GM12878 (cell line): Measurements from ENCODE around the gene RFX3. TPM values are rescaled to one million over a fixed set of nuclear protein-coding genes. Genes with fewer than 3 reads are reported as not detected.

ENCODE experiments used
- ATAC-seq: fragments of 200-7000 bp; cut with Tn5 transposase; 3 replicates; pipeline ENCODE4 v1.9.1; 2020; ENCODE audit warnings: mild to moderate bottlenecking, moderate library complexity
- BruUV-seq: library from RNA; stranded (reverse); fragments of 400-500 nt; replicated peaks from 2 replicates; lab custom pipeline; 2021; lab: Mats Ljungman, UMichigan
- CTCF ChIA-PET: fragments of 300-600 bp; sonication (Branson Sonifier 250); formaldehyde crosslinking; extraction: SDS; loops from one replicate; lab custom pipeline; 2021; ENCODE audit warnings: inconsistent platforms; lab: Yijun Ruan, JAX
- POLR2A ChIA-PET: fragments of 350-600 bp; formaldehyde crosslinking; extraction: SDS; loops from one replicate; lab custom pipeline; 2021; ENCODE audit warnings: inconsistent platforms; lab: Charles Lee
- RAD21 ChIA-PET: fragments of 300-600 bp; sonication (Branson Sonifier 250); formaldehyde crosslinking; loops from one replicate; lab custom pipeline; 2023; ENCODE audit warnings: antibody characterized with exemption; ENCODE audit not compliant: unreplicated experiment; lab: Charles Lee
- SMC1A ChIA-PET: fragments of 300-600 bp; sonication (Branson Sonifier 250); formaldehyde crosslinking; loops from one replicate; lab custom pipeline; 2023; ENCODE audit not compliant: unreplicated experiment, uncharacterized antibody; lab: Charles Lee
- DNase-seq: peaks from one replicate; pipeline ENCODE4 v3.0.0-alpha.2; 2011; ENCODE audit warnings: low read depth, low spot score
- FAIRE-seq: peaks from 3 replicates; lab custom pipeline; 2011; peaks lifted over from hg19 to GRCh38; lab: Jason Lieb, UNC
- H2AFZ ChIP-seq: 2 replicates; pipeline ENCODE4 v1.6.0; 2011; ENCODE audit warnings: low read depth, low read length, control low read depth; ENCODE audit not compliant: control insufficient read depth
- H3K27ac ChIP-seq: 2 replicates; pipeline ENCODE4 v1.5.1; 2011; ENCODE audit warnings: control low read depth; ENCODE audit not compliant: control insufficient read depth, insufficient read depth
- H3K27me3 ChIP-seq, 2 experiments: replicated peaks in 1 of 2; 2 replicates each; pipeline versions ENCODE4 v1.6.0 to v1.6.1; 2011; ENCODE audit warnings: low read length in 1 of 2; ENCODE audit not compliant: control insufficient read depth in 2 of 2, insufficient read depth in 2 of 2
- H3K36me3 ChIP-seq, 2 experiments: 2 replicates each; pipeline ENCODE4 v1.5.1; 2011; ENCODE audit warnings: low read length in 1 of 2; ENCODE audit not compliant: control insufficient read depth in 2 of 2, insufficient read depth in 2 of 2
- H3K4me1 ChIP-seq: 2 replicates; pipeline ENCODE4 v1.6.1; 2011; ENCODE audit warnings: mild to moderate bottlenecking, low read length, moderate library complexity, mixed read lengths; ENCODE audit not compliant: control insufficient read depth, insufficient read depth
- H3K4me2 ChIP-seq: 2 replicates; pipeline ENCODE4 v1.6.0; 2011; ENCODE audit warnings: control low read depth; ENCODE audit not compliant: control insufficient read depth, insufficient read depth
- H3K4me3 ChIP-seq: fragments of 200-600 bp; sonication (generic); 2 replicates; pipeline ENCODE4 v1.5.1; 2016
- H3K79me2 ChIP-seq: 2 replicates; pipeline ENCODE4 v1.6.0; 2011; ENCODE audit warnings: low read length; ENCODE audit not compliant: control insufficient read depth, insufficient read depth
- H3K9ac ChIP-seq: 2 replicates; pipeline ENCODE4 v1.8.0; 2011; ENCODE audit warnings: low read length, control low read depth, mixed read lengths; ENCODE audit not compliant: control insufficient read depth, insufficient read depth
- H3K9me3 ChIP-seq: replicated peaks from 3 replicates; pipeline ENCODE4 v1.5.1; 2011; ENCODE audit warnings: mild to moderate bottlenecking, low read length; ENCODE audit not compliant: control insufficient read depth, insufficient read depth
- H4K20me1 ChIP-seq: 2 replicates; pipeline ENCODE4 v1.6.0; 2011; ENCODE audit not compliant: control insufficient read depth, insufficient read depth
- BMI1 ChIP-seq: fragments of 450-650 bp; IDR thresholded peaks from 2 replicates; pipeline ENCODE4 v1.6.1; 2016; ENCODE audit warnings: mild to moderate bottlenecking, moderate library complexity, borderline replicate concordance
- DPF2 ChIP-seq: fragments of 450-650 bp; IDR thresholded peaks from 2 replicates; pipeline ENCODE4 v1.6.1; 2017; ENCODE audit warnings: mild to moderate bottlenecking
- HCFC1 ChIP-seq: fragments of 150-350 bp; IDR thresholded peaks from 2 replicates; pipeline ENCODE4 v1.6.1; 2014; ENCODE audit warnings: low read length
- HDAC2 ChIP-seq: fragments of 200-600 bp; sonication (generic); IDR thresholded peaks from 2 replicates; pipeline ENCODE4 v1.6.1; 2017
- IKZF1 ChIP-seq: fragments of 450-650 bp; conservative IDR thresholded peaks from 2 replicates; pipeline ENCODE4 v1.6.1; 2017; ENCODE audit warnings: antibody characterized with exemption, mild to moderate bottlenecking
- JUNB ChIP-seq: IDR thresholded peaks from 2 replicates; pipeline ENCODE4 v1.6.1; 2016; ENCODE audit warnings: antibody characterized with exemption, mild to moderate bottlenecking
- NBN ChIP-seq: fragments of 450-650 bp; IDR thresholded peaks from 2 replicates; pipeline ENCODE4 v1.6.1; 2016
- NFYA ChIP-seq: IDR thresholded peaks from 2 replicates; pipeline ENCODE4 v1.6.1; 2011; ENCODE audit warnings: low read depth, mild to moderate bottlenecking, low read length, improper control_type of control experiment, borderline replicate concordance
- RFX5 ChIP-seq: IDR thresholded peaks from 2 replicates; pipeline ENCODE4 v1.6.1; 2011; ENCODE audit warnings: low read depth, low read length, improper control_type of control experiment
- STAT1 ChIP-seq: fragments of 450-650 bp; conservative IDR thresholded peaks from 2 replicates; pipeline ENCODE4 v1.6.1; 2014; ENCODE audit warnings: antibody characterized with exemption, mild to moderate bottlenecking
- SUPT20H ChIP-seq: IDR thresholded peaks from 2 replicates; pipeline ENCODE4 v1.6.1; 2011; ENCODE audit warnings: low read depth, mild to moderate bottlenecking, low read length, moderate library complexity, borderline replicate concordance; ENCODE audit not compliant: control insufficient read depth
- WGBS: methylation state at CpG from one replicate; pipeline ENCODE4 v1.1.6; 2016; ENCODE audit warnings: low lambda C conversion rate; ENCODE audit not compliant: insufficient replicate concordance, insufficient coverage; ENCODE audit errors: missing lambda C conversion rate; 5-methylcytosine and 5-hydroxymethylcytosine counted together
- in situ Hi-C: fragments of 300-500 bp; cut with MboI; formaldehyde crosslinking; loops from 9 replicates; pipeline ENCODE4 v1.14.3; 2018; ENCODE audit warnings: mixed read lengths
- intact Hi-C: fragments of 100-400 bp; cut with micrococcal nuclease; formaldehyde crosslinking; loops from one replicate; pipeline ENCODE4 v1.14.2; 2022; ENCODE audit not compliant: unreplicated experiment
- polyA plus RNA-seq, 11 experiments: library from polyadenylated mRNA; depleted of rRNA in 4 of 11; unstranded in 6 of 11; stranded (reverse) in 5 of 11; fragments of >200 nt; fragmentation: Nextera tagmentation in 4 of 11; fragmentation: Illumina TruSeq in 1 of 11; extraction: Ambion mirVana in 4 of 11; extraction: Trizol in 1 of 11; gene quantifications; 1 replicate in 1 of 11; 2 replicates in 10 of 11; pipeline versions ENCODE4 v1.2.1 to v1.2.3, GENCODE V29; 2011 to 2016; ENCODE audit warnings: inconsistent platforms in 2 of 11, missing spikeins in 2 of 11, low read depth in 1 of 11
- total RNA-seq, 4 experiments: library from RNA; depleted of rRNA in 3 of 4; stranded (reverse); fragments of >200 nt in 3 of 4; fragmentation: Illumina TruSeq in 1 of 4; extraction: Trizol in 1 of 4; gene quantifications; 2 replicates each; pipeline versions ENCODE4 v1.2.1 to v1.2.3, GENCODE V29; 2013 to 2021
- TF ChIP-seq, protein P1 (sequence below): fragments of 450-650 bp; conservative IDR thresholded peaks from 2 replicates; pipeline ENCODE4 v1.6.1; 2017; ENCODE audit warnings: mild to moderate bottlenecking, moderate library complexity

Gene RFX3
- total and polyA plus RNA-seq, 10 of the 15 experiments (the other 5 are each of a cell fraction or from before 2014, with no cell fraction given), result 1.2 to 26.4 (median 6.7) TPM

DNA sequence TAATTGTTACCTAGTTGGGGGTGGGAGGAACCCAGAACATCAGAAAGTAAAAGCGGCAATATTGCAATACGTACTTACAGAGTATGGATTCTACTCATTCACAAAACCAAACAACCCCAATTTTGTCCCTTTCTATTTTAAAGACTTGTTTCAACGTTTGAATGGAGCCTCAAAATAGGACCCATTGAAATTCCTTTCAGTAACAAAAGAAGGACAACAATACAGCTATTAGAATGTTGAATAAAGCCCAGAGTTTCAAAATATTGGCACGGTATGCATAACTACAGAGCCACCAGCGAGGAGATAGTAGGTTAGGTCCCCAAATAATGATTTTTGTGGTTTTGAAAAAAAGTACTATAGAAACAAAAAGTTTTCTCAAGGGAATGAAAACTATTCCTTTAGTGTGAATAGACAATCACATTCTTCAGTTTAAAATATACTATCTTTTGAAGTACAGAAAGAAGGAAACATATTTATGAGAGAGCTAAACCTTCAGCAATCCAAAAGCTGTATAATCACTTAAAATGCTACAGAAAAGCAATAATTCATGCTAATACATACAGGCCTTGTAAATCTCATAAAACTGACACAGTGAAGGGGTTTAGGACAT is 235.5 kb downstream of the RFX3 start:
- DNase-seq, result no peak
- ChIA-PET RAD21 (no interaction called here), SMC1A (interaction anchor here (1.9 kb wide), 1 partner anchor 8 kb away, joined by 9 read pairs; no protein-coding TSS in a partner anchor), CTCF (no interaction called here), POLR2A (no interaction called here)
- TF ChIP-seq NFYA, result no peak
- TF ChIP-seq RFX5, result no peak
- no peak for TF ChIP-seq HDAC2
- TF ChIP-seq IKZF1, result no peak
- H4K20me1 ChIP-seq, result no peaks in the 10 kb centered on the region
- FAIRE-seq, result no peak
- no TSS peak for BruUV-seq
- no peaks in the 10 kb centered on the region for H3K27me3 ChIP-seq
- H3K4me2 ChIP-seq, result no peak overlapping the region
- peaks cover 2% of the 10 kb centered on the region; the same call in 2 of the 3 replicates for H3K9me3 ChIP-seq
- in situ Hi-C loops (no loop called here), intact Hi-C loops (no loop called here)
- no peaks in the 10 kb centered on the region for H3K79me2 ChIP-seq
- H2AFZ ChIP-seq, result no peak overlapping the region
- ATAC-seq, result no peak
- H3K27ac ChIP-seq, result no peak overlapping the region
- no peaks in the 10 kb centered on the region for H3K4me1 ChIP-seq
- WGBS, result 91% methylated on average over 5 of the region's 5 CpGs
- H3K4me3 ChIP-seq, result no peak overlapping the region
- no peak overlapping the region for H3K9ac ChIP-seq
- H3K36me3 ChIP-seq, result no peaks in the 10 kb centered on the region; a peak in 2 of 4 replicates

DNA sequence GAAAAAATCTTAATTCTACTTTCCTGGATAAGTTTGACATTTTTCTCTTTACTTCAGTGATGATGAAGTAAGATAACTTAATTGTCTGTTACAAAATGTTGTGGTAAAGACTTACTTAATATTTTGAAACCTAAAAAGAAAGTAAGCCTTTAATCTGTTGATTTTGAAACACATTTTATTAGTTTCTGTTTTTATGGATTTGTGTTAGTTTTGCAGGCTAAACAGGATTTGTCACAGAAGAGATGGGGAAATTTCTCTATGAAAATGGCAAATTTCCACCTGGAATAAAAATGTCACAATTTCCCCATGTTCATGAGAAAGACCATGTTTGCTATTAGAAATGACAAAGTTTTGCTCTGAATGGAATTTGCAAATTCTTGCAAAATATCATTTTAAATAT is 237.1 kb downstream of the RFX3 start:
- H3K9me3 ChIP-seq, result peaks cover 2% of the 10 kb centered on the region; the same call in 2 of the 3 replicates
- no peaks in the 10 kb centered on the region for H4K20me1 ChIP-seq
- ChIA-PET CTCF (no interaction called here), SMC1A (no interaction called here), POLR2A (no interaction called here), RAD21 (interaction anchor here (0.6 kb wide), 1 partner anchor 153 kb away, joined by 3 read pairs; no protein-coding TSS in a partner anchor)
- H3K79me2 ChIP-seq, result no peaks in the 10 kb centered on the region
- H3K27me3 ChIP-seq, result no peaks in the 10 kb centered on the region
- H3K36me3 ChIP-seq, result no peaks in the 10 kb centered on the region; a peak in 2 of 4 replicates
- H2AFZ ChIP-seq, result no peak overlapping the region
- ATAC-seq (no peak), FAIRE-seq (no peak), DNase-seq (no peak)
- no peak overlapping the region for H3K9ac ChIP-seq
- intact Hi-C loops, result no loop called here
- H3K4me1 ChIP-seq, result no peaks in the 10 kb centered on the region
- no TSS peak for BruUV-seq
- H3K27ac ChIP-seq, result no peak overlapping the region
- H3K4me3 ChIP-seq, result no peak overlapping the region
- no peak overlapping the region for H3K4me2 ChIP-seq
- in situ Hi-C loops, result no loop called here
- TF ChIP-seq DPF2, result no peak
- TF ChIP-seq, protein P1, sequence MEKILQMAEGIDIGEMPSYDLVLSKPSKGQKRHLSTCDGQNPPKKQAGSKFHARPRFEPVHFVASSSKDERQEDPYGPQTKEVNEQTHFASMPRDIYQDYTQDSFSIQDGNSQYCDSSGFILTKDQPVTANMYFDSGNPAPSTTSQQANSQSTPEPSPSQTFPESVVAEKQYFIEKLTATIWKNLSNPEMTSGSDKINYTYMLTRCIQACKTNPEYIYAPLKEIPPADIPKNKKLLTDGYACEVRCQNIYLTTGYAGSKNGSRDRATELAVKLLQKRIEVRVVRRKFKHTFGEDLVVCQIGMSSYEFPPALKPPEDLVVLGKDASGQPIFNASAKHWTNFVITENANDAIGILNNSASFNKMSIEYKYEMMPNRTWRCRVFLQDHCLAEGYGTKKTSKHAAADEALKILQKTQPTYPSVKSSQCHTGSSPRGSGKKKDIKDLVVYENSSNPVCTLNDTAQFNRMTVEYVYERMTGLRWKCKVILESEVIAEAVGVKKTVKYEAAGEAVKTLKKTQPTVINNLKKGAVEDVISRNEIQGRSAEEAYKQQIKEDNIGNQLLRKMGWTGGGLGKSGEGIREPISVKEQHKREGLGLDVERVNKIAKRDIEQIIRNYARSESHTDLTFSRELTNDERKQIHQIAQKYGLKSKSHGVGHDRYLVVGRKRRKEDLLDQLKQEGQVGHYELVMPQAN, result no peak
- no peak for TF ChIP-seq JUNB
- no peak for TF ChIP-seq BMI1
- no peak for TF ChIP-seq SUPT20H
- TF ChIP-seq STAT1, result no peak
- TF ChIP-seq HCFC1, result no peak
- TF ChIP-seq NBN, result no peak
